Measurements from ENCODE around the gene RALGAPA1.

GRCh38 chr14:35766700-35767082 is 42.4 kb downstream of the RALGAPA1 start:
- TF ChIP-seq, protein P1, sequence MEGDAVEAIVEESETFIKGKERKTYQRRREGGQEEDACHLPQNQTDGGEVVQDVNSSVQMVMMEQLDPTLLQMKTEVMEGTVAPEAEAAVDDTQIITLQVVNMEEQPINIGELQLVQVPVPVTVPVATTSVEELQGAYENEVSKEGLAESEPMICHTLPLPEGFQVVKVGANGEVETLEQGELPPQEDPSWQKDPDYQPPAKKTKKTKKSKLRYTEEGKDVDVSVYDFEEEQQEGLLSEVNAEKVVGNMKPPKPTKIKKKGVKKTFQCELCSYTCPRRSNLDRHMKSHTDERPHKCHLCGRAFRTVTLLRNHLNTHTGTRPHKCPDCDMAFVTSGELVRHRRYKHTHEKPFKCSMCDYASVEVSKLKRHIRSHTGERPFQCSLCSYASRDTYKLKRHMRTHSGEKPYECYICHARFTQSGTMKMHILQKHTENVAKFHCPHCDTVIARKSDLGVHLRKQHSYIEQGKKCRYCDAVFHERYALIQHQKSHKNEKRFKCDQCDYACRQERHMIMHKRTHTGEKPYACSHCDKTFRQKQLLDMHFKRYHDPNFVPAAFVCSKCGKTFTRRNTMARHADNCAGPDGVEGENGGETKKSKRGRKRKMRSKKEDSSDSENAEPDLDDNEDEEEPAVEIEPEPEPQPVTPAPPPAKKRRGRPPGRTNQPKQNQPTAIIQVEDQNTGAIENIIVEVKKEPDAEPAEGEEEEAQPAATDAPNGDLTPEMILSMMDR (IDR thresholded peaks at IDR 0.05; ENCODE audit: low read length) = no peak
- no peak for TF ChIP-seq EZH2 (IDR thresholded peaks at IDR 0.05; ENCODE audit: borderline replicate concordance, low read length)
